HEK293T (cell line): ENCODE results near the gene MSANTD7.

ENCODE experiments used
- FOXK2 ChIP-seq: fragments of 450-650 bp; IDR thresholded peaks from 2 replicates; pipeline ENCODE4 v1.6.1; 2016; ENCODE audit warnings: mild to moderate bottlenecking
- HDGF ChIP-seq: fragments of 450-650 bp; IDR thresholded peaks from 2 replicates; pipeline ENCODE4 v1.6.1; 2017; ENCODE audit warnings: antibody characterized with exemption, borderline replicate concordance
- NFRKB ChIP-seq: fragments of 450-650 bp; IDR thresholded peaks from 2 replicates; pipeline ENCODE4 v1.6.1; 2016; ENCODE audit warnings: mild to moderate bottlenecking, moderate library complexity

GRCh38 chr10:14833106-14833505 is 5.0 kb upstream of the MSANTD7 start:
- TF ChIP-seq FOXK2 (no peak), HDGF (no peak), NFRKB (no peak)
